GM10847 (cell line): ENCODE measurements around the gene SLC9A8.
A peak's percentile ranks its signal among the peaks of the same experiment; 100 is the strongest.

Source experiments
- POLR2A ChIP-seq: IDR thresholded peaks from 2 replicates; pipeline ENCODE4 v1.6.1; 2011; ENCODE audit not compliant: insufficient read length; ENCODE audit errors: extremely low read depth

Gene SLC9A8

DNA sequence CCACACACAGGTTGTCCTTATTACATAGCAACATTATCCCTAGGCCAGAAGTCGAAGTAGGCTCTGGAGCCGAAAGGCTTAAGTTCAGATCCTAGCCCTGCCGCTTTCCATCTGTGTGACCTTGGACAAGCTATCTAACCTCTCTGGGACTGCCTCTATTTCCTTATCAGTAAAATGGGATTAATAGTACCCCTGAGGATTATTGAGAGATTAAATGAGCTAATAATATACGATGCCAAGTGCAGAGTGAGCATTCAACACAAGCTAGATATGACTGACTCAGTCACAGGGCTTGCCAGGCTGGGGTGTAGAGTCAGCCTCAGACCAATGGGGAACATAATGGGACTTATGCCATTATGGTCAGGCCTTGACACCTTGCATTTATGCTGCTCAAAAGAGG is 111.6 kb downstream of the SLC9A8 start:
- no peak for TF ChIP-seq POLR2A

DNA sequence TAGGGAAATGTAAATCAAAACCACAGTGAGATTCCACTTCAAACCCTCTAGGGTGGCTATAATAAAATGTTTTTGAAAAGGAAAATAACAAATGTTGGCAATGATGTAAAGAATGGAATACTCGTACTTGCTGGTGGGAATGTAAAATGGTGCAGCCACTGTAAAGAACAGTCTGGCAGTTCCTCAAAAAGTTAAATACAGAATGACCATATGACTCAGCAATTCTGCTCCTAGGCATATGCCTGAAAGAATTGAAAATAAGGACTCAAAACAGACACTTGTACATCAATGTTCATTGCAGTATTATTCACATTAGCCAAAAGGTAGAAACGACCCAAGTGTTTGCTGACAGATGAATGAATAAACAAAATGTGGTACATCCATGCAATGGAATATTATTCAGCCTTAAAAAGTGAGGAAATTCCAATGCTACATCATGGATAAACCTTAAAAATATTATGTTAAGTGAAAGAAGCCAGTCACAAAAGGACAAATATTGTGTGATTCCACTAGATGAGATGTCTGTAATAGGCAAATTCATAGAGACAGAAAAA is 113.3 kb downstream of the SLC9A8 start:
- no peak for TF ChIP-seq POLR2A

GRCh38 chr20:49928411-49929141 is 115.9 kb downstream of the SLC9A8 start:
- TF ChIP-seq POLR2A: no peak

DNA sequence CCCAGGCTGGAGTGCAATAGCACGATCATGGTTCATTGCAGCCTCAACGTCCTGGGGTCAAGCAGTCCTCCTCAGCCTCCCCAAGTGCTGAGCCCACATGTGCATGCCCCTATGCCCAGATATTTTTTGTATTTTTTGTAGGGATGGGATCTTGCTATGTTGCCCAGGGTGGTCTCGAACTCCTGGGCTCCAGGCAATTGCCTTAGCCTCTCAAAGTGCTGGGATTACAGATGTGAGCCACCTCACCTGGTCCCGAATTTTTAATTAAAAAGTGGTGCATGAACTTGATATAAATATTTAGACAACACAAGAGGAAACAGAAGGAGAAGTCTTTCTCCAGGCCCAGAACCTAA is 116.5 kb downstream of the SLC9A8 start:
- TF ChIP-seq POLR2A: no peak

DNA sequence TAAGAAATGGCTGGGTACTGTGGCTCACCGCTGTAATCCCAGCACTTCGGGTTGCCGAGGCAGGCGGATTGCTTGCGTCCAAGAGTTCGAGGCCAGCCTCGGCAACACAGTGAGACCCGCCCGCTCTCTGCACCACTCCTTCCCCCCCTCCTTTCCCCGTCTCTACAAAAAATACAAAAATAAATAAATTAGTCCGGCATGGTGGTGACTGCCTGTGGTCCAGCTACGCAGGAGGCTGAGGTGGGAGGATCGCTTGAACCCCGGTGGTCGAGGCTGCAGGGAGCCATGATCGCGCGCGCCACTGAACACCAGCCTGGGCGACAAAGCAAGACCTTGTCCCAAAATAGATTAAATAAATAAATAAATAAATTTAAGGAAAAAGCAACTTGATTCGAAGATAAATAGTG is 123.1 kb downstream of the SLC9A8 start:
- TF ChIP-seq POLR2A: no peak

GRCh38 chr20:49936153-49937026 is 123.8 kb downstream of the SLC9A8 start, which contains the start of gene RNF114:
Gene RNF114 (plus strand): TSS chr20:49936397. CDS start chr20:49936413, 16 bp downstream.
- TF ChIP-seq POLR2A: peak; percentile 91

- TF ChIP-seq POLR2A: no peak
These were observed 124.7 kb downstream of the SLC9A8 start for GRCh38 chr20:49937027-49937929.

DNA sequence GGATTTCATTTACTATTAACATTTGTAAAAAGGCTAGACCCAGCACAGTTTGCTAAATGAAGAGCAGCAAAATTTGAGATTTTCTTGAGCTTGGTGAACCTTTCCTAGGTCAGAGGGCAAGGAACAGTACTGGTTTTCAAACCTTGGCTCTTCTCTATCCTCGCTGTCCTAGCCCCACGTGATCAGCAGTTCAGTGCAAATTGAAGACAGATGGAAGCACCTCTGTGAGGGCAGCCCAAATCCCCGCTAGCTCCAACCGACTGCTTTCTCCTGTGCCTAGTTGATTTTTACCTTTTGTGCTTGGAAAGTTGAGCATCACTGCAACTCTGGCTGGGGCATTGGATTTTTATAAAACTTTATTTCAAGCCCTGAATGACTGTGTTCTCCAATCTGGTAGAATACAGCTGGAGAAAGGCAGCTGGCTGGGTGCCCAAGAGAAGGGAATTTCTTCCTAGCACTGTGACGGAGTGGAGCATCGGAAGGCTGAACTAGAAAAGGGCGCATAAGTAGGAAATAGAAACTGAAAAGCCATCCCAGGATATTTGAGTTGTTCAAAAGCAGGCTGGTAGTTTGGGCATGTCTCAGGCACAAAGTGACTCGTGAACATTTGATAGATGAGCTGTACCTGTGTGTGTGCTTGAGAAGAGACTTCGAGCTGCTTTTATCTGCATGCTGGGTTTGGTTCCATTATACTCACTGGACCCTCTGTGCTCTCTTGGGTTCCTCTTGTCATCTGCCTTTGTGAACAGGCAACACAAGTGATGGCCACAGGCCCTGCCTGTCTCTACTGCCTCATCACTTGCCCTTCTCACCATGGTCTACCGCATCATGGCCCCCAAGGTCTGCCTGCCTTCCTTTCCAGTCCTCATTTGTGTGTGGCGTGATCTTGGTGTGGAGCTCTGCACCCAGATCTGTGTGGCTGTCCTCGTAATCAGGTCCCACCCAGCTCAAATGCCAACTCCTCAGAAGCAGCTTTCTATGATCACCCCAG is 125.8 kb downstream of the SLC9A8 start:
- no peak for TF ChIP-seq POLR2A

GRCh38 chr20:49941456-49941855 is 128.8 kb downstream of the SLC9A8 start:
- no peak for TF ChIP-seq POLR2A
